Stimulated activated CD8-positive, alpha-beta memory T cell treated with anti-CD3 and anti-CD28 coated beads, Interleukin-7, amount 100 ng/mL, for 4 hours (primary cell): ENCODE results near the gene NR2C2AP.

ENCODE experiments used
- DNase-seq, 2 donors: peaks; one replicate each; pipeline ENCODE4 v3.0.0-alpha.2; 2020; ENCODE audit warnings: low read depth in 2 of 2

Gene NR2C2AP

DNA sequence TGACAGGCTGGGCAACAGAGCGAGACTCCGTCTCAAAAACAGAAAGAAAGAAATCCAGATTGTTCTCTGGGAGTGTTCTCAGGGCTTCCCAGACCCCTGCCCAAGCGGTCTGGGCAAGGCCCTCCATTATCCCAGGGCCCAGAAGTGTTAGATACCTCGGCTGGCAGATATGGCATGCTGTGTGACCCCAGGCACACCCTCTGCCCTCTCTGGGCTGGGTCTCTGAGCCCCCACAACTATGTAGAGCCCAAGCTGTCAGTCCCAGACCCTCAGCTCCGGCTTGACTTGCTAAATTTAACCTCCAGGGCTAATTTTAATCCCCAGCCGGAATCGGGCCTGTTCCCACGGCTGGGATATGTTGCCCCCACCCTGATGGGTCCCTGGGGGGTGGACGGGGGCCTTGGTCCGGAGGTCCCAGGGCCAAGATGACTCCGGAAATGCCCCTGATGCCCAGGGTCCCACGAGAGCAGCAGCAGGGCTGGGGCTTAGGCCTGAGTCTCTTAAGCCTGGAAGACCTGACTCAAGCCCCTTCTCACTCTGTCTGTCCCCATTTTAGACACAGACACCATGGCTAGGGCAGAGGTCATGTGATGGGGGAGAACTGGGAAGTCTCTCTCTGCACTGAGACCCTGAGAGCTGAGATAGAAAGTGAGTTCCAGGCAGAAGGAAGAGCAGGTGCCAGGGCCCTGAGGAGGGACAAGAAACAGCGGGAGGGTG is 50.4 kb downstream of the NR2C2AP start:
- no peak for DNase-seq

DNA sequence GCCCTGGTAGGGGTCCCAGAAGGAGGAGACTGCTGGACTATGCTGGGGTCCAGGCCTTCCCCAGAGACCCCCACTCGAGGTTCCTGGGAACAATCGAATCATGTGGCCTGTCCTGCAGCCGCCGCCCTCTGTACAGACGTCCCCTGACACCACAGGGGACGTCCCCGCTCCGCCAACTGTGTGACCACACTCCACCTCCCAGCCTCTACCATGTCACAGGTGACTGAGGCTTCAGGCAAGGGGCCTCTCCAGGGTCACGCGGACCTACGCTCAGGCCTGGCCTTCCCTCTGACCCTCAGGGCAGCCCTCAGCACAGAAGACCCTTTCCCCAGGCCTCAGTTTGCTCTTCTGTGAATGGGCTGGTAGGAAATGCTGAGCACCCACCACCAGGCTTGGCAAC is 51.8 kb downstream of the NR2C2AP start:
- DNase-seq = no peak
